HG03064 (cell line): ENCODE data around the gene RASSF5.
"Not testable (repeated sequence)": the region's sequence is repeated elsewhere in the genome, so short reads cannot be mapped to it uniquely, and the experiment has no call there.

Experiments used
- ATAC-seq: cut with Tn5 transposase; IDR thresholded peaks from one replicate; pipeline ENCODE4 v1.9.1; 2021; ENCODE audit warnings: low read depth; ENCODE audit not compliant: unreplicated experiment

Gene RASSF5

DNA sequence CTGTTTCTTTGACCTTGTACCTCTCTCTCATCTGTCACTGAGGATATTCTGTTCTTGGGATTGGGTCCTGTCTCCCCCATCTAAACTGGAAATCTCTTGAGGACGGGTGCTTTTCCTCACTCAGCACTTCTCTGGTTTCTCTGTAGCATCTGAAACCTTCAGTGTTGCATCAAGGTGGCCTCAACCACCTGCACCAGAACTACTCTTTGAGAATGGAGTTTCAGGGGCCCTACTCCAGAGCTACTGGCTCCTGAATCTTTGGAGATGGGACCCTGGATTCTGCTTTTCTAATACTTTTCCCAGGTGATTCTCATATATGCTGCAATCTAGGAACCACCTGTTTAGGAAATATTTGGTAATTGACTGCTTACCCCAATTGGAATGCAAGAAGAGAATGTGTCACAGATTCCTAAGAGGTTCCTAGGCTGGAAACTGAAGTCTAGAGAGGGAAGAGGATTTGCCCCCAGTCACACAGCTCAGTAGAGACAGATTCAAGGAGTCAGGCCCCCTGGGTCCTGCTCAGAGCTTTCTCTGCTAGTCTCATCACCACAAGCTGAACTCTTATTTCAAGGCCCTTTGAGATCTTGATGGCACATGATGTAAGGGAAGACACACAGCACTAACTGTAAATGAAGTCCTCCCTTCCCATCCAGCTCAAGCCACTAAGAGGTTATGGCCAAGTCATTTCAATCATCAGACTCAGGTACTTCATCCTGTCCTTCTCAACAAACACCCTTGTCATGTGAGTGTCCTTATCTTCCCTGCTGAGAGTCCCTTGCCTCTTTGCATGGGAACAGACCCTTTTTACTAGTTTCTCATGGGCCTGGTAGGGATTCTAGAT is 56.3 kb downstream of the RASSF5 start:
- ATAC-seq, result peak; percentile 52

DNA sequence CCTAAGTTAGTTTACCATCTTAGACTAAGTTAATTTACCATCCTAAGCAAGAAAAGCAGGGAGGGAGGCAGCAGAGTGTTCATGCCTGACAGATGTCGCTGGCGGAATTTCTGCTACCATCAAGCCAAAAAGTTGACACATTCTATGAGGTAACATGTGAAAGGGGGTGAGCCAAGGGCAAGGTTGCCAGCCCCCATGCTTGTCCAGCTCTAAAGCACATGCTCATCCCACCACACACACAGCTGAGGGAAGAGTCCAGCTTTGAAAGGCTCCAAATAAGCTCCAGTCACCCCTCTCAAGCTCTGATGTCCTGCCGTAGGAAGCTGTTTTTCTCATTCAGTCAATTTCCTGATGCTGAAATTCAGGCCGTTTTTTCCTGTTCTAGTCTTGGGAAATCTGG is 58.7 kb downstream of the RASSF5 start:
- ATAC-seq, result no peak

DNA sequence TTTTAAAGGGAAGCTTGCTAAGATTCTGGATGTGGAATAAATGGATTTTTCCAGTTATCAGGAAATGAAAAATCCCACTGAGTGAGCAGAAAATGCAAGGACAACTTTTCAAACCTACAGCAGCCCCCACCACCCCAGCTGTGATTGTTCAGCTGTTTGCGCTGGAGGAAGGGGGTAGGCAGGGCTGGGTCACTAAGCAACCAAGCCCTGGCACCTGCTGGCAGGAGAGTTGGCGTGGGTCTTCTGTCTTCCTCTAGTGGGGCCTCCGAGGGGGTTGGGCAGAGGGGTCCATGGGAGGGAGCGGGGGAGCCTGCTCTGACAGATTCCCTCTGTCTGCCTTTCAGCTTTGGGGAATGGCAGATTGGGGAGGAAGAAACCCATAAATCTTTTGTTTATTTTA is 59.7 kb downstream of the RASSF5 start:
- ATAC-seq, result no peak

DNA sequence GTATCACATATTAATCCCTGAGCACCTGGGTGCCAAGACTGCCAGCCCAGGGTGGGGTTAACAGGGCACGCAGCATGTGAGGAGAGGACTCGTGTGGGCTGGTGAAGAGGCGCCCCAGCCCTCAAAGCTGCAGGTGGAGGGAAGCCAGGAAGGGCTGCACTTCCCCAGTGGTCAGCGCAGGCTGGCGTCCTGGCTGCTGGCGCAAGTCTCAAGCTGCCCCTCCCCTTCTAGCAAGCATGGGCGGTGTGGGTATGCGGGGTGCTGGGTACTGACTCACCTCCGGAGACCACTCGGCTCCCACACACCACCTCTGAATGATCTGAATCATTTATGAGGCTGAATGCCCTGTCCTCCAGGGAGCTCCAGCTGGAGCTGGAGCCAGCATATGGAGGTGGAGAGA is 60.9 kb downstream of the RASSF5 start:
- ATAC-seq, result no peak

DNA sequence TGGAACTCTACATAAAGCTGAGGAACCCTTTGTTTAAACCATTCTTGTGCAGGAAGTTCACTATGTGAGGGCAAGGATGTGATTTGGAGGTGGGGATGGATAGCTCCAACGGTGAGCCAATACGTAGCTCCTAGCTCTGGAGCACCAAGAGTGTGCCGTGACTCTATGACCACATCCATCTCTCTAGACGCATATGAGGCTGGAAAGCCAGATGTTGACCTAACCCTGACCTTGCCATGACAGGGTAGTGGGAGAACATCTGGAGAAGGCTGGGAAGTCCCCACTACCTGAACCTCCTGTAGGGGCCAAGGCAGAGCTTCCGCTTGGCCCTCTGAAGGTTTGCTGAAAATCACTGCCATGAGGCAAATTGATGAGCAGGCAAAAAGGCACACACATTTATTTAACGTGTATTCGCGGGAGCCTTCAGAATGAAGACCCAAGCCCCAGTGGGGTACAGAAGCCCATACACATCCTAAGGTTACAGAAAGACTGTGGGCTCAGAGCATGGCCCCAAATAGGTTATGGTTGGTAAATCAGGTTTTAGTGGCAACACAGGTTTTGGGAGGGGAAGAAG is 61.5 kb downstream of the RASSF5 start:
- ATAC-seq, result no peak

DNA sequence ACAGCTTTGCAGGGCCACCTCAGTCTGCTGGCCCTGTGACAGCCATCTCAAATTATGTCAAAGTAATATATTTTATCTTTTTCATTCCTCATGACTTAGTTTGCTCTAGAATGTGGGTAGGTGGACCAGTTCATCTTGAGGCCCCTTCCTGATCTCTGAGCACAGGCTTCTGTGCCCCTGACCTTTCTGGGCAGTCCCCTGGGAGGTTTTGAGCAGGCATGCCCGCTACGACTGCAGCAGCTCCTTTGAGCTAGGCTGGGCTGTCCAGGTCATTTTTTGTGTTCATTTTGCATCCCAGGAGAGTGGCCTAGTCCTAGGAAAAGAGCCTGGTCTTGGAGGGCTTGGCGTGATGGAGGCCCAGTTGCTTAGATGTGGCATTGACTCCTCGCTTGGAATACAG is 62.2 kb downstream of the RASSF5 start:
- ATAC-seq, result no peak

DNA sequence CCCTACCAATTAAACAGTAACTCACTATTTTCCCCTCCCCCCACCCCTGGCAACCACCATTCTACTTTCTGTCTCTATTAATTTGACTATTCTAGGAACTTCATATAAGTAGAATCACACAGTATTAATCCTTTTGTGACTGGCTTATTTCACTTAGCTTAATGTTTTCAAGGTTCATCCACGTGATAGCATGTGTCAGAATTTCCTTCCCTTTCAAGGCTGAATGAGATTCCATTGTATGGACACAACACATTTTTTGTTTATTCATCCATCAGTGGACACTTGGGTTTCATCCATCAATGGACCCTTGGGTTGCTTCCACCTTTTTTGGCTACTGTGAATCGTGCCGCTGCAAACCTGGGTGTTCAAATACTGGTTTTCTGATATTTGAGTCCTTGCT is 63.2 kb downstream of the RASSF5 start:
- ATAC-seq, result no peak

DNA sequence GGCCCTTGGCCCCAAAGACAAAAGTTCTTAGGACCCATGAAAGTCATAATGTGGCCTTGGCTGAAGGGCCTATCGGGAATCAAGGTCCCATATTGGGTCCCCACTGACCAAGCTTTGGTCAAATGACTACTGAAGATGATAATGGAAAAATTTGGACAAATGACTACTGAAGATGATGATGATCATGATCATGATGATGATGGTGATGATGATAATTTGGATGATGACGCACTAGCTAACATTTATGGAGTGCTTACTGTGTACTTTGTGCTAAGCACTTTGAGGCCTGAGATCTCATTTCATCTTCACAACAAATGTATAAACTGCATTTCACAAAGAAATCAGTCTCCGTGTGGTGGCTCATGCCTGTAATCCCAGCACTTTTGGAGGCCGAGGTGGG is 65.5 kb downstream of the RASSF5 start:
- ATAC-seq, result no peak

DNA sequence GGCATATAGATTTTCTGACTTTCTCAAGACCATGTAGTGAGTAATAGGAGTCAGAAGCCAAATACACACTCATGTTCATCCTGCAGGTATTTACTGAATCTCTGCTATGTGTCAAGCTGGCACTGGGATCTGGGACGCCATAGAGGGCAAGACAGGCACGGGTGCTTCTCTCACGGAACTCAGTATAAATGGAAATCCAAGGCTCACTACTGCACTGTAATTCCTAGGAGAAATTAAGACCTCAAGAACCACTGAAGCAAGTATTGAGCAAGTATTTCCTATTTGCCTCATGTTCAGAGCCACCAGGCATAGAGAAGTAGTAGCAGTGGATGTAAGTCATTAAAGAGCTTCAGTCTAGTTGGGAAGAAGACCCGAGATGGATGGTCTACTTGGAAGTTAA is 66.0 kb downstream of the RASSF5 start:
- no peak for ATAC-seq

DNA sequence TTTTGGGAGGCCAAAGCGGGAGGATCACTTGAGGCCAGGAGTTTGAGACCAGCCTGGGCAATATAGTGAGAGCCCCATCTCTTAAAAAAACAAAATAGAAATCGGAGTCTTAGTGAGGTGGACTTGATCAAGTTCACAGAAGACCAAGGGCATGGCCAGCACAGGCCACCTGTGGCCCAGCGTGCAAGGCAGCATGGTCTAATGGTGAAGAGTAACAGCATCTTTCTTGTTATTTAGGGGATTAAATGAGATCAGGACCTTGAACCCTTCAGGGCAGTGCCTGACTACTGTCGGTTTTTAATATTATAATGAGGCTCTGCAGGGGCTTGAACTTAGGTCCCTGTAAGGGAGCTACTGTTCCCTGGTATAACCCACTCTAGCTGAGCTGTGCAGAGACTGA is 66.4 kb downstream of the RASSF5 start:
- ATAC-seq, result no peak

DNA sequence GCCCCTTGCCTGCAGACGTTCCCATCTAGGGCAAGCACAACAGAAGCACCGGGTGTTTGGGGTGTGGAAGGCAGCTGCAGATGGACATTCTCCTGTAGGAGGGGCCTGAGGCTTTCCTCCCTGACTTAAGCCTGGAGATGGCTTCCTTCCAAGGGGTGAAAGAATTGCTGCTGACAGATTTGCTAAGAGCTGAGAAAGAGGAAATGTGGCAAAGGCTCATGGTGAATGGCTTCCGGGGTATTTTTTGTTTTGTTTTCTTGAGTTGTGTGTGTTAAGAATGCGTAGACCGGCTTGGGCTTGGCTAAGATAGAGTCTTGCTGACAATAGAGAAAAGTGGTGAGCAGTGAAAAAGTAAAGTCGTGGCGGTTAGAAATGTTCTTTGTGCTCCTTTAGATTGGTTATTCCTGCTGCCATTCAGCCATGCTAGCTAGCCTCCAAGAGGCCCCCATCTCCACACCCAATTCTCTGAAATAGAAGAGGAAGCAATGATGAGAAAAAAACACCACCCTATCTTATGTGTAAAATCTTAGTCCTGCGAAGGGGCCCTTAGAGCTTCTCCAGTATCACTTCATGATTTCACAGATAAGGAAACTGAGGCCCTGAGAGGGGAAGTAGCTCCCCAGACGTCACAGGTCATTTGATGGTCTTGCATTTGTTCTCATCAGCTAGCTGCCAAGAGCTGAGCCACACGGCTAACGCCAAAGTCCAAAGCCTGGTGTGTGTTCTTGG is 68.0 kb downstream of the RASSF5 start:
- no peak for ATAC-seq

DNA sequence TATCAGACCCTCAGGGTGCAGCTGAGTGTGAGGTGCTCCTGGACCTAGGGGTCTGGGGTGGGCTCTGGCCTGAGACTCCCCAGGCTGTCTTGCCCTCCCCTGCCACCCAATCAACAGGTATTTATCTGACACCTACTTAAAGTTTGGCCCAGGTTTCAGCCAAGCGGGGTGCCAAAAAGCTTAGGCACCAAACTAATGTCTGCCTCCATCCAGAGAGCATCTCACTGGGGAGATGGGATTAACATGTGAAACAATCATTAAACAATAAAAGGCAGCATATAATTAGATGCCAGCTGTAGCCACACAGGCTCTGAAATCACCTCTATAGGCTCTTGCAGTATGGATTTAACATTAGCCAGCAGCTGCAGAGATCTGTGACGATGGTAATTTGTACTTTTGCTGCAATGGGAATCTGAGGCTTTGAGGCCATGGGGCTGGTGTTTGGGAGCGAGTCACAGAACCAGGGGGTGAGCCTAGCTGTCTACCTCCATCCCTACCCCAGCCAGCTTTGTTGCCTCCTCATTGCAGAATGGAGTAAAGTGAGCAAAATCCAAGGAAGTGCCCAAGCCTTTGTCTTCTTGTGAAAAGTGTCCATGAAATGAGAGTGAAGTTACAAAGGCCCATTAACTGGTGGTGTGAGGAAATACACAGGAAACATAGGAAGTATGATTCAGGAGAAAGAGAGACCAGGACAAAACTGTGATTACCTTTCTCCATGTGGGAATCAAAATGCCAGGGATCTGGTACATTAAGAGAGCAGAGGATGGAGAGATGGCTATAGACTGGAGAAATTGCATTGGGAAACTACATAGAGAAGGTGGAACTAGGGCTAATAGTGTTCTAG is 68.8 kb downstream of the RASSF5 start:
- no peak for ATAC-seq

DNA sequence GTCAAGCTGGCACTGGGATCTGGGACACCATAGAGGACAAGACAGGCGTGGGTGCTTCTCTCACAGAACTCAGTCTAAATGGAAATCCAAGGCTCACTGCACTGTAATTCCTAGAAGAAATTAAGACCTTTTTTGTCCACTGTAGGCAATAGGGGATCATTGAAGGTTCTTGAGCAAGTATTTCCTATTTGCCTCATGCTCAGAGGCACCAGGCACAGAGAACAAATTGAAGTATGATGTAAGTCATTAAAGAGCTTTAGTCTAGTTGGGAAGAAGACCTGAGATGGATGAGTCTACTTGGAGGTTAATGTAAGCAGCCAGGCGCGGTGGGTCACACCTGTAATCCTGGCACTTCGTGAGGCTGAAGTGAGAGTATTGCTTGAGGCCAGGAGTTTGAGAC is 70.3 kb downstream of the RASSF5 start:
- ATAC-seq, result no peak

DNA sequence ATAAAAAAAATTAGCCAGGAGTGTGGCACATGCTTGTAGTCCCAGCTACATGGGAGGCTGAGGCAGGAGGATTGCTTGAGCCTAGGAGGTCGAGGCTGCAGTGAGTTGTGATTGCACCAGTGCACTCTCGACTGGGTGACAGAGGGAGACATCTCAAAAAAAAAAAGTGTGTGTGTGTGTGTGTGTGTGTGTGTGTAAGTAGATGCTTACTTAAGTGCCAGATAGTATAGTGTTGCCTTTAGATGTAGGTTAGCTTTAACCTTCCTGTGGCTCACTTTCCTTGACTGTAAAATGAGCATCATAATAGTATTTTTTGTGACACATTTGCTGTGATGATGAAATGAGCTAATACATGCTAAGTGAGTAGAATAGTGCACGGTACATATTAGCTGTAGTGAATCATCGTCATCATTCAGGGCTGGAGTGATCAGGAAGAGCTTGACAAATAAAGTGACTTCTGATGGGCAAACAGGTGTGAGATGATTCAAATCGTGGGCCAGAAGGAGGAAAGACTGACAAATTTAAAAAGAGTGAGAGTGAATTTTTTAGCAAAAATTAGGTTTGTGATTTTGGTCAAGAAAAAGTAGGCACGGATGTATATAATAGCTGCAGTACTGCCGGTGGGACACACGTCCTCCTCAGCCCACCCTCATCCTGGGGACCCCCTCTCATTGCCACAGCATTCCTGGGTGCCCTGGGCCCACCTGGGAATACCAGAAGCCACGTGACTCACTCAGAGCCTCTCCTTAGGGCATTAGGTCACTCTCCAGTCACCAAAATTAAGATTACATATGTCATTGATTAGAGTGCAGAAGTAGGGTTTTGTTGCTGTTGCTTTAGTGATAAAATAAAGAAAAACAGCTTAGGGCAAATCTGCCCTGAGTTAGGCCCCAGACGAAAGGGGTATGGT is 71.0 kb downstream of the RASSF5 start:
- no peak for ATAC-seq

DNA sequence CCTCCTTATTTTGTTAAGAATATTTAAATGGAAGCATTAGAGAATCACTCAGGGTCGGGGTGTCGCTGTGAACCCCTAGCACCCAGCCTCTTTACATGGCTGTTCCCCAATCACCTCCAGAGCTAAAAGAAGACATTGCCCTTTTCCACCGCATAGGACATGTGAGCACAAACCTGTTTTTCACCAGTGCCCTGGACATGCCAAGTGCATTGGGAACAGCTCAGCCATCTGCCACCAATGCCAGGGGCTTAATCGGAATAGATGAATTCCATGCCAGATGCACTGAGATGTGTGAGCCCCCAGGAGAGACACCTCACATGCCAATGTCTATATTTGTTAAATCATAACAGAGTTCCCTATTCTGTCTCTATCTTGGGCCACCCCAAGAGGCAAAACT is 71.6 kb downstream of the RASSF5 start:
- ATAC-seq, result no peak

DNA sequence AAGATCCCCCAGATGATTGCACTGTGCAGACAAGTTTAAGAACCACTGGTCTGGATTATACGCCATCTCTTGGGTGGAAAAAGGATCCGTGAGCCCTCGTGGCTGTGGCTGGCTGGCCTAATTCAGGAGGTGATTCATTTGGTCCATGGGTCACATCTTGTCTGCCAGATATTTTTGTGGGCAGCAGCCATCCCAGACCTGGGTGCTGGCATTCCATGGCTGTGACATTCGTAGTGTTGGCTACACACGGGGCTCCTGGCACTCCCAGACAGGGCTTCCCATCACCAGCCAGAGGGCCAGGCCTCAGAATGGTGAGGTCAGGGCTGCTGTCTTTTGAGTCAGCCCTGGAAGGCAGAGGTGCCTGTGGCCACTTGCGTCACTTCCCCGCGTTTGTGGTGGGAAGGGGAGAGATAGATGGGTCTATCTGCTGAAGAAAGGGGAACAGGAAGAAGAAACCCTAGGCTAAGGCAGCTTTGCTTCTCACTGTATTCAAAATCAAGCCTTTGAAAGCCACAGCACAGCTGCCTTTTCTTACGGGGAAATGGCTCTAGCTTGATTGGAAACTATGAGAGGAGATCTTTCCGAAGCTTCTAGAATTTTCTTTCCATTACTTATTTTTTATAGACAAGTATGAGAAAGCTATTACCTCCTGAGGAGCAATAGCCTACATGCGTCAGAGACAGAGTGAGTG is 72.6 kb downstream of the RASSF5 start:
- peak; percentile 63 for ATAC-seq

DNA sequence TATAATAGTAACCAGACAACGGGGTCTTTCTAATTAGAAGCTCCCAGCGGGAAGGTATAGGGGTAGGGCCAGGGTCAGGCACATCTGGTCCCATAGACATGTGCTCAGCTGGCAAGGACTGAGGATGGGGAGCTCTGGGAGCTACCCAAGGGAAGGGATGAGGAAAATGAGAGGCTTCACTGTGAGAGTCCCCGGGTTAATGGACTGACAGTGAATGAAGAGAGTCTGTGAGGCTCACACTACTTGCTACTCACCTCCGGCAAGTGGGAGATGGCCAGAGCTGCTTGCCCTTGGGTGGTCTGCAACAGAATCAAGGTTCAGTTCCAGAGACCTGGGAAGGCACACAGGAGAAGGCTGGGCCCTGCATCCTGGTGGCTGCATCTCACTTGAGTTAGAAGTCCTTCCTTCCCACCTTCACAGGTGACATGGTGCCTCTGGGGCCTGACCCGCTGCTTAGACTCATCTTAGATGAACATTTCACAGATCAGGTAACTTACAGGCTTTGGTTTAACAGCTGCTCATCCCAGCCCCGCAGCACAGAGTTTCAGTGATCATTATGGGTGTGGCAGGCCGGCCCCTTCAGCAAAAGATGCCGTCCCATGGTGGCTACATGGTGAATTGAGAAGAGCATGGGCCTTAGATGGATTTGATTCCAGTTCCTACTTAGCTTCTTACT is 73.2 kb downstream of the RASSF5 start:
- ATAC-seq, result no peak

DNA sequence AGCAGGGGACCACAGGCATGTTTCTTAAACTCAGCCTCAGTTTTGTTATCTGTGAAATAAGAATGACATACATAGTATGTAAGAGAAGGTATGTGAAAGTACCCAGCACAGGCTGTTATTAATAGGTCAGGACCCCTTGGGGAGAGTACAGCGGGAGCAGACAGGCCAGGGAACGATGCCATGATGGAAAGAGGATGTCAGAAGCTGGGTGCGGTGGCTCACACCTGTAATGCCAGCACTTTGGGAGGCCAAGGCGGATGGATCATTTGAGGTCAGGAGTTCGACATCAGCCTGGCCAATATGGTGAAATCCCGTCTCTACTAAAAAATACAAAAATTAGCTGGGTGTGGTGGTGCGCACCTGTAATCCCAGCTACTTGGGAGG is 73.8 kb downstream of the RASSF5 start:
- not testable (repeated sequence) for ATAC-seq

DNA sequence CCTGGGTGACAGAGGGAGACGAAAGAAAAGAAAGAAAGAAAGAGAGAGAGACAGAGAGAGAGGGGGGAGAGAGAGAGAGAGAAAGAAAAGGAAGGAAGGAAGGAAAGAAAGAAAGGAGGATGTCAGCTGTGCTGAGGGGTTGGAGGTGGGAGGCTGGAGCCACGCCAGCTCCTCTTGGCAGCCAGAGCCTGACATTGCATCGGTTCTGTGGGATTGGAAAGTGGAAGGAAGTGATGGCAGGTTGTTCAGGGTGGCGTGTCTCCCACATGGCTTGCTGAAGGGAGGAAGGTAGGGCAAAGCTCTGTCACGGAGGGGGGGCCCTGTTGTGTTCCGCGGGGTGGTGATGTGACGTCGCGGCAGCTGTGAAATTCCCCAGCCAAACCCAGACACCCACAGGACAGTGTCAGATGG is 74.2 kb downstream of the RASSF5 start:
- no peak for ATAC-seq
